Measurements from ENCODE around the gene MPHOSPH9. TPM values are rescaled to one million over a fixed set of nuclear protein-coding genes. Genes with fewer than 3 reads are reported as not detected.

MPHOSPH9 gene, protein sequence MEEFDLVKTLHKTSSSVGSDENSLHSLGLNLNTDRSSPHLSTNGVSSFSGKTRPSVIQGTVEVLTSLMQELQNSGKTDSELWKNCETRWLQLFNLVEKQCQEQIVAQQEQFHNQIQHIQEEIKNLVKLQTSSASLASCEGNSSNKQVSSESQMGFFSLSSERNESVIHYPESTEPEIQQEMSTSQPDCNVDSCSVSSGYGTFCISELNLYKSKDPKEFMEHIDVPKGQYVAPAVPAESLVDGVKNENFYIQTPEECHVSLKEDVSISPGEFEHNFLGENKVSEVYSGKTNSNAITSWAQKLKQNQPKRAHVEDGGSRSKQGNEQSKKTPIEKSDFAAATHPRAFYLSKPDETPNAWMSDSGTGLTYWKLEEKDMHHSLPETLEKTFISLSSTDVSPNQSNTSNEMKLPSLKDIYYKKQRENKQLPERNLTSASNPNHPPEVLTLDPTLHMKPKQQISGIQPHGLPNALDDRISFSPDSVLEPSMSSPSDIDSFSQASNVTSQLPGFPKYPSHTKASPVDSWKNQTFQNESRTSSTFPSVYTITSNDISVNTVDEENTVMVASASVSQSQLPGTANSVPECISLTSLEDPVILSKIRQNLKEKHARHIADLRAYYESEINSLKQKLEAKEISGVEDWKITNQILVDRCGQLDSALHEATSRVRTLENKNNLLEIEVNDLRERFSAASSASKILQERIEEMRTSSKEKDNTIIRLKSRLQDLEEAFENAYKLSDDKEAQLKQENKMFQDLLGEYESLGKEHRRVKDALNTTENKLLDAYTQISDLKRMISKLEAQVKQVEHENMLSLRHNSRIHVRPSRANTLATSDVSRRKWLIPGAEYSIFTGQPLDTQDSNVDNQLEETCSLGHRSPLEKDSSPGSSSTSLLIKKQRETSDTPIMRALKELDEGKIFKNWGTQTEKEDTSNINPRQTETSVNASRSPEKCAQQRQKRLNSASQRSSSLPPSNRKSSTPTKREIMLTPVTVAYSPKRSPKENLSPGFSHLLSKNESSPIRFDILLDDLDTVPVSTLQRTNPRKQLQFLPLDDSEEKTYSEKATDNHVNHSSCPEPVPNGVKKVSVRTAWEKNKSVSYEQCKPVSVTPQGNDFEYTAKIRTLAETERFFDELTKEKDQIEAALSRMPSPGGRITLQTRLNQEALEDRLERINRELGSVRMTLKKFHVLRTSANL
- total RNA-seq (2021; ENCODE audit: unreplicated experiment) (44.9 TPM), Bru-seq, nascent RNA (percentile 70 among the genes with signal in this experiment), BruChase-seq, experiment 1, labeled RNA remaining after a 6-hour chase (percentile 73 among the genes with signal in this experiment), BruChase-seq, experiment 2, labeled RNA remaining after a 2-hour chase (percentile 77 among the genes with signal in this experiment)
- 13.1 and 19.0 TPM in 2 replicates for polyA plus RNA-seq (2012)
- long read RNA-seq, full-length matches to known transcripts, result 4 of 45 reads
- long read RNA-seq, partial matches to known transcripts, result 11 of 45 reads
- long read RNA-seq, other reads (novel, unspliced or antisense), result 30 of 45 reads

DNA sequence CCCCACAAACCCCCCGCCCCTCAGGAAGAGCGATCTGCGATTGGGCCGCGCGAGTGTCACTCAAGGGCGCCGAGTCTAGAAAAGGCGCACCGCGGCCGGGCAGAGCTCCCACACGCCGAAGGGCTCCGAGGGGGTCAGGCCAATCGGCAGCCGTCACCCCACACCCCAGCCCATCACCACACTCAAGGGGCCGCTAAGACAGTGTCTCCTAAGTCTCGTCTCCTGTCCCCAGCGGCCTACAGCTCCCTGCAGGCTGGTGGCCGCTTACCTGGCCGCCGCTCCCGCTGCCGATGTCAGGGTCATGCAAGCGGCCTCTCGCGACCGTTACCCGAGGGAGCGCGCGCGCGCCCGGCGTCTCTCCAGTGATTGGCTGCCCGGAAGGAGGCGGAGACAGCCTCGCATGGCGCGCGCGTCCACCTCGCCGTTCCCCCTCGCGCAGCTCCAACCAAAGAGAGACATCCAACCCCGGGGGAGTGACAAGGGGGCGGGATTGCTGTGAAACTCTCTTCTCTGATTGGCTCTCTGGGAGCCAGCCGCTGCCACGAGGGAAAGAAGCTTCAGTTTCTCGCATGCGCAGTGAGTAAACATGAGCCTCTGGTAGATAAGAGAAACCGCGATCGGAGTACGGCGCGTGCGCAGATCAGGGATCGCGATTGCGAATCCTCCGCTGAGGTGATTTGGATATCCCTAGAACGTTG, at the start of gene MPHOSPH9, which contains the start of gene MTRFR:
Gene MPHOSPH9, minus strand, starts transcription at position 335 of the 698 bp plus-strand sequence. CDS start 2,777 bp downstream, outside the sequence.
Gene MTRFR, plus strand, starts transcription at position 630 of the 698 bp plus-strand sequence. CDS start 20,239 bp downstream, outside the sequence.
- Histone ChIP-seq H3K9me3 (ENCODE audit: control insufficient read depth in 1 of 2, insufficient read depth in 1 of 2, low read depth in 1 of 2, low read length in 2 of 2) (no peaks in the 10 kb centered on the region), H3K9me2 (ENCODE audit: insufficient read depth) (no peaks in the 10 kb centered on the region)
- BruUV-seq (replicated peaks), result no TSS peak
- TF ChIP-seq JUND (IDR thresholded peaks at IDR 0.05) (no peak), FOSL1 (IDR thresholded peaks at IDR 0.05; ENCODE audit: low read depth) (no peak), POLR2AphosphoS5 (IDR thresholded peaks at IDR 0.05; ENCODE audit: low read depth, low read length) (peak; percentile 99), ELF1 (IDR thresholded peaks at IDR 0.05; ENCODE audit: borderline replicate concordance, low read depth) (no peak), RAD21 (IDR thresholded peaks at IDR 0.05; ENCODE audit: low read depth) (no peak), SIN3A (IDR thresholded peaks at IDR 0.05; ENCODE audit: low read depth) (peak; percentile 95), EZH2 (IDR thresholded peaks at IDR 0.05) (no peak), ZNF274 (IDR thresholded peaks at IDR 0.05; ENCODE audit: low read depth, low read length) (no peak), POLR2A (IDR thresholded peaks at IDR 0.05; ENCODE audit: borderline replicate concordance, extremely low read depth, insufficient read depth, insufficient read length) (peak; percentile 91), CEBPB (IDR thresholded peaks at IDR 0.05; ENCODE audit: low read depth) (no peak), EZH2phosphoT487 (IDR thresholded peaks at IDR 0.05; ENCODE audit: borderline replicate concordance) (no peak), ZFX (IDR thresholded peaks at IDR 0.05) (peak; percentile 49; the same call in 1 of the 2 replicates)
- TF ChIP-seq, protein P1, sequence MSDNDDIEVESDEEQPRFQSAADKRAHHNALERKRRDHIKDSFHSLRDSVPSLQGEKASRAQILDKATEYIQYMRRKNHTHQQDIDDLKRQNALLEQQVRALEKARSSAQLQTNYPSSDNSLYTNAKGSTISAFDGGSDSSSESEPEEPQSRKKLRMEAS (IDR thresholded peaks at IDR 0.05), result peak; percentile 88
- TF ChIP-seq, protein P2, sequence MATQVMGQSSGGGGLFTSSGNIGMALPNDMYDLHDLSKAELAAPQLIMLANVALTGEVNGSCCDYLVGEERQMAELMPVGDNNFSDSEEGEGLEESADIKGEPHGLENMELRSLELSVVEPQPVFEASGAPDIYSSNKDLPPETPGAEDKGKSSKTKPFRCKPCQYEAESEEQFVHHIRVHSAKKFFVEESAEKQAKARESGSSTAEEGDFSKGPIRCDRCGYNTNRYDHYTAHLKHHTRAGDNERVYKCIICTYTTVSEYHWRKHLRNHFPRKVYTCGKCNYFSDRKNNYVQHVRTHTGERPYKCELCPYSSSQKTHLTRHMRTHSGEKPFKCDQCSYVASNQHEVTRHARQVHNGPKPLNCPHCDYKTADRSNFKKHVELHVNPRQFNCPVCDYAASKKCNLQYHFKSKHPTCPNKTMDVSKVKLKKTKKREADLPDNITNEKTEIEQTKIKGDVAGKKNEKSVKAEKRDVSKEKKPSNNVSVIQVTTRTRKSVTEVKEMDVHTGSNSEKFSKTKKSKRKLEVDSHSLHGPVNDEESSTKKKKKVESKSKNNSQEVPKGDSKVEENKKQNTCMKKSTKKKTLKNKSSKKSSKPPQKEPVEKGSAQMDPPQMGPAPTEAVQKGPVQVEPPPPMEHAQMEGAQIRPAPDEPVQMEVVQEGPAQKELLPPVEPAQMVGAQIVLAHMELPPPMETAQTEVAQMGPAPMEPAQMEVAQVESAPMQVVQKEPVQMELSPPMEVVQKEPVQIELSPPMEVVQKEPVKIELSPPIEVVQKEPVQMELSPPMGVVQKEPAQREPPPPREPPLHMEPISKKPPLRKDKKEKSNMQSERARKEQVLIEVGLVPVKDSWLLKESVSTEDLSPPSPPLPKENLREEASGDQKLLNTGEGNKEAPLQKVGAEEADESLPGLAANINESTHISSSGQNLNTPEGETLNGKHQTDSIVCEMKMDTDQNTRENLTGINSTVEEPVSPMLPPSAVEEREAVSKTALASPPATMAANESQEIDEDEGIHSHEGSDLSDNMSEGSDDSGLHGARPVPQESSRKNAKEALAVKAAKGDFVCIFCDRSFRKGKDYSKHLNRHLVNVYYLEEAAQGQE (IDR thresholded peaks at IDR 0.05; ENCODE audit: low read depth), result no peak

More for the DNA sequence above, at the start of gene MPHOSPH9, which contains the start of gene MTRFR:
- ChIA-PET RAD21 (ENCODE audit: low non-redundant PET in 1 of 2, low total read pairs in 2 of 2, uncharacterized antibody in 2 of 2, unreplicated experiment in 2 of 2) (interaction anchor here (0.7 to 1.9 kb wide), 5 partner anchors 189 to 267 kb away, joined by 3 to 8 read pairs (median 3); partner anchors contain the start of genes ABCB9 (in 1 of the 2) and OGFOD2 (in 1 of the 2)), POLR2A (interaction anchor here (0.5 to 2.8 kb wide), 40 partner anchors 8 to 479 kb away, joined by 3 to 19 read pairs (median 4); partner anchors contain the start of genes ABCB9, ARL6IP4, ATP6V0A2 and KMT5A), CTCF (interaction anchor here (0.8 to 2.4 kb wide), 8 partner anchors 9 to 258 kb away, joined by 3 to 20 read pairs (median 3); partner anchors contain the start of genes OGFOD2 and PITPNM2)
- ATAC-seq, result peak; percentile 93
- Histone ChIP-seq H3K9ac (ENCODE audit: low read length) (peak within 1 kb of the TSS; percentile 93), H3K36me3 (ENCODE audit: control insufficient read depth in 1 of 2, insufficient read depth in 2 of 2, low read length in 2 of 2) (no peaks in the 10 kb centered on the region), H3K27ac (ENCODE audit: low read depth, low read length) (peak within 1 kb of the TSS; percentile 78), H2AFZ (ENCODE audit: low read depth, low read length, poor library complexity, severe bottlenecking) (peak within 1 kb of the TSS; percentile 83), H3K79me2 (ENCODE audit: insufficient read depth, low read length) (peaks cover 86% of the 10 kb centered on the region), H3K27me3 (ENCODE audit: insufficient read depth, low read length) (no peaks in the 10 kb centered on the region), H3K4me1 (ENCODE audit: control insufficient read depth in 1 of 2, insufficient read depth in 2 of 2, low read length in 2 of 2) (peaks cover 12 to 21% of the 10 kb centered on the region in 2 experiments; a peak in 3 of 4 replicates), H3K4me3 (replicated peaks in 1 of 2; ENCODE audit: low read depth in 1 of 2, low read length in 2 of 2) (peak within 1 kb of the TSS; percentile 69 to 97), H3K4me2 (ENCODE audit: low read length) (peak within 1 kb of the TSS; percentile 98), H4K20me1 (ENCODE audit: insufficient read depth) (no peaks in the 10 kb centered on the region)
- intact Hi-C loops (cut with micrococcal nuclease), result loop anchor here (1.0 to 2.0 kb wide), 2 partner anchors 190 to 258 kb away; partner anchors contain the start of gene OGFOD2
- DNase-seq (ENCODE audit: low read depth, low spot score), result peak; percentile 99

All from HCT116 (cell line).